ENCODE data around the gene RASA3.

RASA3 gene

DNA sequence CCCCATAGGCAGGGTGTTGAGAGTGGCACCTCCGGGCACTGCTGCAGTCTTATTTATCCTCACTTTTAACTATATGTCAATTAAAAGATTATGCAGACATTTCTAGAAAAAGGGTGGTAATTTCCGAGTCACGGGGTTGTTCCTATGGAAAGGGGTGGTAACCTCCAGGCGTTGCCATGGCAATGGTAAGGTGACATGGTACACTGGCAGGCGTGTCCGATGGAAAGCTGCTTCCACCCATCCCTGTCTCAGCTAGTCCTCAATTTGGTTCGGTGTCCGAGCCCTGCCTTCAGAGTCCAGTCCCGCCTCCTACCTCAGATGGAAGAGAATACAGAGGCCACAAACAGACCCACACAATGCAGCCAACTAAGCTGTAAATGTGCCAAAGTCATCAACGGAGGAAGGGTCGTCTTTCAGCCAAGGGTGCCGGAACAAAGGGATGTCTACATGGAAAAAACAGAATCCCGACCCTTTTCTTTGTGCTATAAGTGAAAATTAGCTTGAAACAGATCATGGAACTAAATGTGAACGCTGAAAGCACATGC, 85.9 kb downstream of the RASA3 start:
- no peak for DNase-seq

DNA sequence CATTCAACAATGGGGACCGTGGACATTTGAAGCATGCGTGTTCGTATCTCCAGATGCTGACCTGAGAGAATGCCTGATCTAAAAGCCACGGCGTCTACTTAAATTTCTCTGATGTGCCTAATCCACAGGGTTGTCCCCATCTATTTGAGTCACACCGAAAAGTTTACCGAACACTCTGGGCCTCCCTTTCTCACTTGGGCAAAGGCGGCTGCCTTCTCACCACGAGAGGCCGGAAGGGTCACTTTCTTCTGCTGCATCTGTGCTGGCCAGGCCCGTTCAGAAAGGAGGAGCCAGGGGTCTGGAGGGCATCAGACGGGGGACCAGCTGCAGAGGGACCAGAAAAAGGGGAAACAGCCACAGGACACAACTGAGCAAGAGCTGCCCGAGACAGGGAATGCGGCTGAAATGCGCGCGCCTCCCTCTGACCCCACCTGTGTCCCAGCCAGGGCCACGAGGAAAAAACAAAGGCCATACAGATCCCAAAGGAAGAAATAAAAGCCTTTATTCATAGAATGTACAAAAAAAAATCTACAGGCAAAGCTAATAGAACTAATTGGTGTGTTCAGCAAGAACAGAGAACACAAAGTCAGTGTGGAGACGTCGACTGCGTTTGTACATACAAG, 87.2 kb downstream of the RASA3 start:
- DNase-seq: no peak

DNA sequence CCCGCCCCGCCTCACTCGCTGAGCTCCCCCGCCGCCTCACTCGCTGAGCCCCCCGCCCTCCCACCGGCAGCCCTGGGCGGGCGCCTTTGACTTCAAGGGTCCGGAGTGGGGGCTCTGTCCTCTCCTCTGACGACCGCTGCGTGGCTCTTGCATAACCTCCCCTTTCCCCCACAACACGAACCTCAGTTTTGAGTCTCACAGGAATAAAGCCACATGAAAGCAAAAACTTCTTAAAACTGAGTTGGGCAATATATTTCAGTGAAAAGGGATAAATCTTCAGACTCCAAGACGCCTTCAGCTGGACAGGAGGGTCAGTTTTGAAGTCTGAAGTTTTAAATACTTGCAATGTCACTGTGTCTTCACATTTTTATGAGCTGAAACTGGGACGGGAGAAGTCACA, 87.9 kb downstream of the RASA3 start:
- no peak for DNase-seq

DNA sequence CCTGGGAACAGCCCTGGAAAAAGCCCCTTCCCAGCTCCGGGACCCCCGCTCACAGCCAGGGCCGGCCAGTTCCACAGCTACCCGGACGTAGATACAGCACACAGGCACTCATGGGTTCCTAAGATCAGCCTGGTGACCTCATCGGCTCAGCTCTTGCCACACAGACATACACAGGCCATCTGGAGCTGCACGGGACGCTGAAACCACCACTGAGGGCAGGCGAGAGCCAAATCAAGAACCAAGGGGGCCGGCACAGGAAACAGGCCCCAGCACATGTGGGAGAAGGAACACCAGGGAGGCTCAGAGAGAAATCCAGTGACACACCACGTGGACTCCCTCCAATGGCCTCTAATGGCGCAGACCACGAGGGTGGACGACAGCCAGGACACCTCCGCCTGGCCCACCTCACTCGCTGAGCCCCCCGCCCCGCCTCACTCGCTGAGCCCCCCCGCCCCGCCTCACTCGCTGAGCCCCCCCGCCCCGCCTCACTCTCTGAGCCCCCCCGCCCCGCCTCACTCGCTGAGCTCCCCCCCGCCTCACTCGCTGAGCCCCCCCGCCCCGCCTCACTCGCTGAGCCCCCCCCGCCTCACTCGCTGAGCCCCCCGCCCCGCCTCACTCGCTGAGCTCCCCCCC, 88.9 kb downstream of the RASA3 start:
- no peak for DNase-seq

DNA sequence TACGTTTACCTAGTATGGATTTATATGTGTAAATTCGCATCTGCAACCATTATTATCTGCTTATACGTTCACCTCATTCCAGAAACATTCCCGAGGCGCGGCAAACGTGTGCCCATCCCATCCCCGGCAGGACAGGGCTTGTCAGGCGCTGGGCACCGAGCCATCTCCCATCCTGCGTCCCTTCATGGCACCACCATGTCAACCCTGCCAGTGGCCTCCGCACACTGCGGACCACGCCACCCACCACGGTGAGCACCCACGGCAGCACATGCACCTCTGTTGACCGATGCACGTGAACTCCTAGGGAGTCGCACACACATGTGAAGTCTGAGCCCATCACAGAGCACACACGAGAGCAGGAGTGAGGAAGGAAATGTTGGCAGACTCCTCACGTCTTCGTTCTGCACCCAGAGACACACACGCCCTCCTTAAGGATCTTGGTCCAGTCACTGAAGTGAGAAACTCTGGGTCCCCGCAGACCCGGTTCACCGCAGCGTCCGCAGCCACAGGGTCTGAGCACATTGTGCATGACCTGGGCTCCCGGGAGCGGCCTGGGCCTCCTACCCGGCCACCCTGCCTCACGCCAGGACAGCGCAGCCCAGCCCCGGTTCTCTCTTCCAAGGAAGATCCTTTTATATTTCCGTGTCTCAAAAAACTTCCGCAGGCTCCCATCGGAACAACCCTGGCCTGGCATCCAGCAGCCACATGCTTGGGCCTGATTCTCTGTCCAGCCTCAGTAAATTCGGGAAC, 90.2 kb downstream of the RASA3 start:
- DNase-seq: no peak

DNA sequence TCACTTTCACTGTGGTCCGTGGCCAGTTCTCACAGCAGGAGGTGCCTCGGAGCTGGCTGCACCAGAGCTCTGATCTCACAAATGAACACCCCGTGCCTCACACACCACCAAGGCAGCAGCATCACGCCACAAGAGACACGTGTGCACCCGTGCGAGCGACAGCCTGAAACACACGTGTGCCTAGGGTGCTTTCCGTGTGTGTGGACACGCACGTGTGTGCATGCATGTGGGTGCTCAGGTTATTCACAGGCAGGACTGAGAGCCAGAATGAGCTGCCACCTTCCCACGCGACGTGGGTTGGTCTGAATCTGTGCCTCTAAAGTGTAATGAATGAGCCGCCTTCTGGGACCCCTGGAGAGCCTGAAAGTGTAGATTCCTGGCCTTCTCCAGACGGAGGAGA, 90.9 kb downstream of the RASA3 start:
- no peak for DNase-seq

DNA sequence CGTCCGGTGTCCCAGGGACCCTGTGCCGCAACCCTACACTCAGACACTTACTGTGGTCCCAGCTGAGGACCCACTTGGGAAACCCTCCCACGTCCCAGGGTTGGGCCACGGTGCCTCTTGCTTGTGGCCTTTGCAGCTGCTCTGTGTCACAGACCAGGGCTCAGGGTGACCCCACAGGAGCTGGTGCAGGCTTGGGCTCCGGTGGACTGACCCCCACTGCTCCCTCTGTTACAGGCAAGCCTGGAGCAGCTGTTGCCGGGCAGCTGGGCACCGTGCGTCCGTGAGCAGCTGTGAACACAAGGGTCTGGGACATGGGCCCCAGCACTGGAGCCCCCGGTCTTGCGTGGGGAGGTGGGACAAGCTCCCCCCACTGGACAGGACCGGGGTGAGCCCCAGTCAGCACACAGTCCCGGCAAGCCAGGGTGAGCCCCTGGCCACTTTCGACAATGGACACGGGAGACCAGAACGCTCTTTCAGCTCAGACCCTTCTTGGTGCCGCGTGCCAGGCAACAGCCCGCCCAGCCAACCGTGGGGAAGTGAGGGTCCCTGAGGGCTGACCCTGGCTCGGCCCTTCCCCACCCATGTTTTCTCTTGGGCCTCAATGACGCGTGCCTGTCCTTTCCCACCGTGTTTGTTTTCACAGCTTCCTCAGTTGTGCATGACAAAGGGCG, 92.8 kb downstream of the RASA3 start:
- DNase-seq: no peak

DNA sequence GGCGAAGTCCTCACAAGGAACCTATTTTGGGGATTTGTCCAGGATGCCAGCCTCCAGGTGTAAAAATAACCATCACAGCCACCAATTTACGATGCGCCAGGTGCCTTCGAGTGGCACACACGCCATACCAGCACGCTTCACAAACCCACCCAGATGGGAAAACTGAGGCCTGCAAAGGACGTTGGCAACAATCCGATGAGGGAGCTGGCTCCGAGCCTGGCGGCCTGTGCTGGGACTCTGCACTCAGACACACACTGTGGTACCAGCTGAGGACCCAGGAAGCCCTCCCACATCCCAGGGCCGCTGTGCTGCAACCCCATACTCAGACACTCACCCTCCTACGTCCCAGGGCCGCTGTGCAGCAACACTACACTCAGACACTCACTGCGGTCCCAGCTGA, 93.5 kb downstream of the RASA3 start:
- no peak for DNase-seq

DNA sequence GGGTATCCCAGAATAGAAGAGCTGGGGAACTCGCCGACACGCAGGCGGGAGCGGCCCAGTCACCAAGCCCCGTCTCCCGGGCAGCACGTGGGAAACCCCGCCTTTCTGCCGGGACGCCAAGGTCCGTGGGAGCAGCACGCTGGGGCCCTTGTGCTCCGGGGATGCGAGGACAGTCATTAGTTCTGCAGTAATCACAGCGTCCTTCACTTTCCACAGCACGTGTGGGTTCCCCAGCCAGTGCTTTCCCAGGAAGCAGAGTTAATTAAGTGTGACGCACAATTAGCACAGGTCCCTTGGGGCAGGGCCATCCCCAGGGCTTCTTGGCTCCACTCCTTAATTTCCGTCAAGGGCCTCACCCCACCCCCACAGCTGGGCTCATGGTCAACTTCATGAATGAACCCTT, 94.2 kb downstream of the RASA3 start:
- DNase-seq: no peak

DNA sequence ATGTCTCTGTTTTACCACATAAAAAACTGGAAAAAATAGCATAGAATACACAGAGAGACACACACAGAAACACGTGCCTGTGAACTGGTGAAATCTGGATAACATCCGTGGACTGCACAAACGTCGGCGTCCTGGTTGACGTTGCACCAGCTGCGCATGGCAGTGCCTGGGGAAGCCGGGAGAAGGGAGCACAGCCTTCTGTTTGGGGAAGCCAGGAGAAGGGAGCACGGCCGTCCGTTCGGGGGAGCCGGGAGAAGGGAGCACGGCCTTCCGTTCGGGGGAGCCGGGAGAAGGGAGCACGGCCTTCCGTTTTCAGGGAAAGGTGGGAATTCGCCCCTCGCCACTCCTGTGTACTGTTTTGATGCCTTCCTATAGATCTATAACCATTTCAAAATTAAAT, 94.7 kb downstream of the RASA3 start:
- DNase-seq: no peak

DNA sequence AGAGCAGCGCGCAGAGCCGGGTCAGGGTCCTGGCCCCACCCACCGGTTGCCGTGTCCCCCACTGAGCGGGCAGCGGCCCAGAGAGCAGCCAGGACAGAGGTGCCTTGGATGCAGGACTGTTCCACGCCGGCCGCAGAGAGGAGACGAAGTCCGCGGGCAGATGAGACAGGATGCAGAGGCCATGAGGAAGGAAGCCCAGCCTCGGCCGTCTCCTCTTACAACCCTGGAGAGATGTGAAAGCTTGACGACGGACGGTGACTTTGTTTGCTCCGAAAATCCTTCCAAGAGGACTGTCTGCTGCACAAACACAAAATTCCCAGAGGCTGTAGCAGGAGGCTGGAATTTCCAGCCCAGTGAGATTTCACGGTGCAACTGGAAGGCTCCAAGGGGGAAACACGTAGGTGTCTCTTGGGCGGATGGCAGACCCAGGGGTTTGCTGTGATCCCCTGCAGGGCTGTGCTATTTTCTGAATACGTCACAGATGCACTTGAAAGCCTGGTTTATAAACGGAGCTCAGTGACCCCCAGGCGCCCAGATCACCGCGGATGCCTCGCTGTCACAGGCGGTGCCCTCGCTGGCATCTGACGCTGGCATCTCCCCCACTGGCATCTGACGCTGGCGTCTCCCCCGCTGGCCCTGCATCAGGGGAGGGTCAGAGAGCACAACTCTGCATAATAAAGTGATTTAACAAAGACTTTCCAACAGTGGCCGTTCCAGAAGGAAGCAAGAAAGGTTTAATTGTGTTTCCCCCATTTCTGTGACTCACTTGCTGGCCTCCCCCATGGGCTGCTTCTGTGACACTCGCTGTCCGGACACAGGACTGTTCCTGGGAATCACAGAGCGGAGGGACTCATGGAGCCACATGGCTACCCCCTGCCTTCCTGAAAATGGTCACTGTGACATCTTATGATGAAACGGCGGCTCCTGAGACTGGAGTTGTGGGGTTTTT, 96.6 kb downstream of the RASA3 start:
- DNase-seq: no peak

DNA sequence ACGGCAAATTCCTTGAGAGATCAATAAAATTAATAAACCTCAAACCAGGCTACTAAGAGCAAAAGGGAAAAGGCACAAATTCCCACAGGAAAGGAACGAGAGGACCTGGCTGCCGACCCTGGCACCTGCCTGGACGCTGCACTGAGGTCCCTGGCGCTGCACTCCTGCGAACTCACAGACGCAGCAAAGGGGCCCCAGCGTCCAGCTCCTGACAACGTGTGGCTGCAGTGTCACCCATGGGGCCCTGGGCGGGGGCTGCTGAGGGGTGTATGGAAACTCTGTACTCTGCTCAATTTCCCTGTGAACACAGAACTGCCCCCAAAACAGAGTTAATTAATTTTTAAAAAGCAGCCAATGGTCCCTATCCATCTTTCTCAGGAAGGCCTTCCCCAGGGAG, 97.2 kb downstream of the RASA3 start:
- no peak for DNase-seq

DNA sequence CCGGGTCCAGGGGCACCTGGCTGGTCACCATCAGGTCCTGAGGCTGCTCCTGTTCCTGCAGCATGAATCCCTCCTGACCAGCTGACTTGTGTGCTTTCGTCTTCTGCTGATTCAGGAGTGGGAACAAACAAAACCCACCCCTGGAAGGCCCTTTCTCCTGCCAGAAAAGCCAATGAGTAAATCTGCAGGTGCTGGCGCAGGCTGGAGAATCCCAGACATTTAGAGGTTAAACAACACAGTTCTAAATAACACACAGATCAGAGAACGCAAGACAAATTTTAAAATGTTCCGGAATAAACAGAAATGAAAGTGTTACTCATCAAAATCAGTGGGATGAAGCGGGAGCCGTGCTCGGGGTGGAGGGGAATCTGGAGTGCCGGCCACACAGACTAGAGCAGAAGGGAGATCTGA, 97.9 kb downstream of the RASA3 start:
- DNase-seq: no peak

DNA sequence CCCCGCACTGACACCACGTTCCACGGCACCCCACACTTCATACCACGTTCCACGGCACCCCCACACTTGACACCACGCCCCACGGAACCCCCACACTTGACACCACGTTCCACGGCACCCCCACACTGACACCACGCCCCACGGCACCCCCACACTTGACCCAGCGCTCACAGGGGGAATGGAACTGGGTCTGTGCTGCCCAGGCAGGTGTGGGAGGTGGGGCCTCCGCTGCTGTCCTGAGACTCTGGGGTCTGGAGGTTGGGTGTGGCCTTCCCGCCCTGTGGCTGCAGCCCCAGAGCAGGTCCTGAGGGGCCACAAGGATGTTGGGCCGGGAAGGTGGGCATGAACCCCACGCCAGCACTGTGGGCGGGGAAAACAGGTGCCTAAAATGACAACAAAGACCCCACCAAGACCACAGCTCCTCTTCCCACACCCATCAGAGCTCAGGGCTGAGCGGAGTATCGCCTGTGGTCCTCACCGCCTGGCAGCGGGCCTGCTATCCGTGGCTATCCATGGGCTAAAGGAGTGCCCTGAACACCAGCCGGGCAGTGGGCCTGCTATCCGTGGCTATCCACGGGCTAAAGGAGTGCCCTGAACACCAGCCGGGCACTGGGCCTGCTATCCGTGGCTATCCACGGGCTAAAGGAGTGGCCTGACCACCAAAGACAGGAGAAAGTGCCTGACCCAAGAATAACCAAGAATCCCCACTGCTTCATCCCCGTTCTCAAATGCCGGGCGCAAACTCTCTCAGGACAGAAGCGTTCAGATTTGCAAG, 98.7 kb downstream of the RASA3 start:
- no peak for DNase-seq

DNA sequence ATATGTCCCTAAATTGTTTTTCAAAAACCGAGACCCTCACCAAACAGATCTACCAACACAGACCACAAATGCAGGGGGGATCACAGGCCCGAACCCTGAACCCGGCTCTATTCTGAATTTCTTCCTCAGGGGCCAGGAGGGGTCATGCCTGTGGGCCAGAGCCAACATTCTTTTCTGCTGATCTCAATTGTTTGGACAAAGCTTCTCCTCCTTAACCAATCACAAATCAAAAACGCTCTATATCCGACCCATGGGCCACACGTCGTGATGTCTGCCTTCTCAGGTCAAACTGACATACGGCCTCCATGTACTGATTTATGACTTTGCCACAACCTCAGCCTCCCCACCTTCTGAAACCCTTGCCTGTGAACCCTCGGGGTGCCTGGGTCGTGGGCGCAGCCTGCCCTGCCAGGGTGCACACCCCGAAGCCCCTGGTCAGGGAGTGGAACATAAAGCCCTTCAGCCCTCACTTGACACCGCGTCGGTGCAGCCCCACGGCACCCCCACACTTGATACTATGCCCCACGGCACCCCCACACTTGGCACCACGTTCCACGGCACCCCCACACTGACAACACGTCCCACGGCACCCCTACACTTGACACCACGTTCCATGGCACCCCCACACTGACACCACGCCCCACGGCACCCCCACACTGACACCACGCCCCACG, 100.2 kb downstream of the RASA3 start:
- DNase-seq: no peak

DNA sequence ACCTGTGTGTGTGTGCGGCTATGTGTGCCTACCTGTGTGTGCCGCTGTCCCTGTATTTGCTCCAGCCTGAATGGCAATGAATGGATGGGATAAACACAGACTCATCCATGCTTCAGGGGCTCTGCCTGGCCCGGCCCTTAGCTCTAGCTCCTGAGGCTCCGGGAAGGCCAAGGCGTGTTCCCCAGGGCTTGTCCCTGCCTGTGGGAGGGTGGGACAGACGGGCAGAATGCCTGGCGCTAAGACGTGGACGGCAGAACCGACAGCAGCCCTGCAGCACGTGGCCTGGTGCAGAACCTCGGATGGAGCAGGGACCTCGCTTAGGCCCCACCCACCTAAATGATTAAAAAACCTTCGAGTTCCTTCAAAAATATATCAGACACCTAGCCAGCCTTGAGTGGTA, 100.8 kb downstream of the RASA3 start:
- DNase-seq: no peak

DNA sequence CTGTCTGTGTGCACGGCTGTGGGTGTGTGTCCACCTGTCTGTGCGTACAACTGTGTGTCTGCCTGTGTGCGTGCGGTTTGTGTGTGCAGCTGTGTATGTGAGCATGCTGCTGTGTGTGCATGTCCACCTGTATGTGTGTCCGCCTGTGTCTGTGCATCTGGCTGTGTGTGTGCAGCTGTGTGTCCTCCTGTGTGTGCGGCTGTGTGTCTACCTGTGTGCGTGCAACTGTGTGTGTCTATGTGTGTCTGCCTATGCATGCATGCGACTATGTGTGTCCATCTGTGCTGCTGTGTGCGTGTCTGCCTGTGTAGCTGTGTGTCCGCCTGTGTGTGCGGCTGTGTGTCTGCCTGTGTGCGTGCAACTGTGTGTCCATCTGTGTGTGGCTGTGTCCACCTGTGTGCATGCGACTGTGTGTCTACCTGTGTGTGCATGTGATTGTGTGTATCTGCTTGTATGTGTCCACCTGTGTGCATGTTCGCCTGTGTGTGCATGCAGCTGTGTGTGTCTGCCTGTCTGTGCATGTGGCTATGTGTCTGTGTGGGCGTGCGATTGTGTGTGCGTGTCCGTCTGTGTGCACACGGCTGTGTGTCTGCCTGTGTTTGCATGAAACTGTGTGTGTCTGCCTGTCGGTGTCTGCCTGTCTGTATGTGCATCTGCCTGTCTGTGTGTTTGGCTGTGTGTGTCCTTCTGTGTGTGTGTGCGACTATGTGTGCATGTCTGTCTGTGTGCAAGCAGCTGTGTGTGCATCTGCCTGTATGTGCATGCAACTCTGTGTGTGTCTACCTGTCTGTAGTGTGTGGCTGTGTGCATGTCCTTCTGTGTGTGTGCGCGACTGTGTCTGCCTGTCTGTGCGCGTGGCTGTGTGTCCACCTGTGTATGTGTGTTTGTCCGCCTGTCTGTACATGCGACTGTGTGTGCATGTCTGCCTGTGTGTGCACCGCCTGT, 101.5 kb downstream of the RASA3 start:
- no peak for DNase-seq

DNA sequence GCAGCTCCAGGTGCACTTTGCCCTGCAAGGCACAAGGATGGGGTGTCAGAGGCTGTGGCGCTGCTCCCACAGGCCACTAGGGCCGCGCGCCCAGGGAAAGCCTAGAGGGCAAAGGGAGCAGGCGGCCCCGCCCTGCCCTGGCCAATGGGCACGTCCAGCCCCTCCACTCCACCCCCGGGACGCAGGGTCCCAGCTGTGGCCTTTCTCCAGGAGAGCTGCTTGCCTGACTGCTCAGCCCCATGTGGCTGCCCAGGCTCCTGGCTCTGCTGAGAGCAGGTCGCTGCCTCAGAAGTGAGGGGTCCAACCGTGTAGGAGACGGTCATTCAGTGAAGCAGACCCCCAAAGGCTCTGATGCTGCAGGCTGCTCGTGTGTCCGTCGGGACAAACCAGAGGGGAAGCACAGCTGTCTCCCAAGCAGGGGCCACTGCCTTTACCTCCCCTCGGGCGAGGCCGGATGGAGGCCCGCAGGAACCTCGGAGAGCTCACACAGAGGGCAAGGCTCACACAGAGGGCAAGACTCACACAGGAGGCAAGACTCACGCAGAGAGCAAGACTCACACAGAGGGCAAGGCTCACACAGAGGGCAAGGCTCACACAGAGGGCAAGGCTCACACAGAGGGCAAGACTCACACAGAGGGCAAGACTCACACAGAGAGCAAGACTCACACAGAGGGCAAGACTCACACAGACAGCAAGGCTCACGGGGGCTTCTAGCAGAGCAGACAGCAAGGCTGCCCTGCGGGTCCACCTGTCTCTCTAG, 102.4 kb downstream of the RASA3 start:
- DNase-seq: no peak

DNA sequence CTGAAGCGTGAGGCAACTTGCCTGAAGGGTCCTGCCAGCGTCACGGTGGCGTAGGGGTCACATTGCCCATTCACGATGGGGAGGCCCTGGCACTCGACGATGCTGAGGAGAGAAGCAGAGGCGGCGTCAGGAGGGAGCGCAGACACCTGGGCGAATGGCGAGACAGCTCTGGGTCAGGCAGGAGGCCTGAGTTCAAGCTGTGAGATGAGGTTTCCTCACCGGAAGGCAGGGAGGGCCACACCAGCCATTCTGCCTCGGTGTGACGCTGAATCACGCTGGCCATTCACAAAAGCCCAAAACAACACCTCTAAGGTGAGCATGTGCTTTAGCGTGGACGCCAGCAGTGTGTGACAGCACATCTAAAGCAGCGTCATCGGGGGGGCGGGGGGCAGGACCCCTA, 104.6 kb downstream of the RASA3 start:
- DNase-seq: no peak

Measured in activated naive CD4-positive, alpha-beta T cell treated with anti-CD3 and anti-CD28 coated beads, Interleukin-2, amount 50 U/mL, for 16 hours (primary cell).